ENCODE measurements around the gene SIM2.

SIM2 gene

DNA sequence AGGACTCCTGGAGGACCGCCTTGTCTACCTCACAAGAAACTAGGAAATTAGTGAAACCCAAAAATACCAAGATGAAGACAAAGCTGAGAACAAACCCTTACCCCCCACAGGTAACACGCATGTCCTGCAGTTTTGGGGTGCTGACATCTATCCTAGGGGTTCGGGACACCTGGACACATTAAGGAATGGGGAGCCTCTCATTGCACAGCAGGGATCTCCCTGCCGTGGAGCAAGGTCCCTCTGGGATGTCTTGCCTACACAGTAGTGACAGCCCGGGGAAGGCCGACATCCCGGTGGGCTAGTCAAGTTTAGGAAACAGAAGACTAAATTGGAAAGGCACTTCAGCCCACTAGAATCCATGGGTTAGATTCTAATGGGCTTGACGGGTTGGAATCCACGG is 44.5 kb downstream of the SIM2 start:
- DNase-seq: no peak

DNA sequence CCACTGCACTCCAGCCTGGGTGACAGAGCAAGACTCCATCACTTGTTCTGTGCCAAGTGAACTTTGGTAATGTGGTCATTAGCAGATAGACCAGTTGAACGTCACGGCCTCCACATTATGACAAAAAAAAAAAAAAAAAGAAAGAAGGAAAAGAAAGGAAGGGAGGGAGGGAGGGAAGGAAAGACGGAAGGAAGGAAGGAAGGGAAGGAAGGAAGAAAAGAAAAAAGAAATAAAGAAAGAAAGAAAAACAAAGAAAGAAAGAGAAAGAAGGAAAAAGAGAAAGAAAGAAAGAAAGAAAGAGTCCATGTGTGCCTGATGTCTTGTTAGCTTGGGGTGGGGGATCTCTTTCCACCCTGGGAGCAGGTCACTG is 45.3 kb downstream of the SIM2 start:
- DNase-seq: no peak

DNA sequence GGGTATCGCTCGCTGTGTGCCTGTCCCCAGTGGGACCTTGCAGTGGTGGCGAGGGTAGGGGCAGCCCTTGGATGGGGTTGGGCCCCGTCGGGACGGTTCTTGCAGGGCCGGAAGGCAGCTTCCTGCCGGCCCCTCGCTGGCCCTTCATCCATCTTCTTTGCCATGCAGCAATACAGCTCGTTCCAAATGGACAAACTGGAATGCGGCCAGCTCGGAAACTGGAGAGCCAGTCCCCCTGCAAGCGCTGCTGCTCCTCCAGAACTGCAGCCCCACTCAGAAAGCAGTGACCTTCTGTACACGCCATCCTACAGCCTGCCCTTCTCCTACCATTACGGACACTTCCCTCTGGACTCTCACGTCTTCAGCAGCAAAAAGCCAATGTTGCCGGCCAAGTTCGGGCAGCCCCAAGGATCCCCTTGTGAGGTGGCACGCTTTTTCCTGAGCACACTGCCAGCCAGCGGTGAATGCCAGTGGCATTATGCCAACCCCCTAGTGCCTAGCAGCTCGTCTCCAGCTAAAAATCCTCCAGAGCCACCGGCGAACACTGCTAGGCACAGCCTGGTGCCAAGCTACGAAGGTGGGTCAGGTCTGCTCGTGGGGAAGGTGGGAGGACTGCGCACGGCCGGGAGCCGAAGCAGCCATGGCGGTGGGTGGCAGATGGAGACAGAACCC is 45.8 kb downstream of the SIM2 start:
- DNase-seq: peak; percentile 69

DNA sequence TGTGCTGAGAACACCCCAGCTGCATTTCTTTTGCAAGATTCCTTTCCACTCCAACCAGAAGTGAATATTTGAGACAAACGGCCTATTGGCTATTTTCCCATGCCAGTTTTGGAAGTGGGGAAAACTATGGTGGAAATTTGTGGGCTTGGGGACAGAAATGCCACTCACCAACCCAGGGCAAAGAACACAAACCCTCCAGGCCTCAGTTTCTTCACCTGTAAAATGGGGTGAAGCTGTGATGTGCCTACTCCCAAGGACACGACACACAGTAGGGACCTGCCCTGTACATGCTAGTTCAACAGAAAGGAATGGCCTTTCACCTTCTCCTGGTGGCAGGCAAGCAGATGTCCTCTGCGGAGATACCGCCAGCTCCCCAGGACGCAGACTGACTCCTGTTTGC is 46.5 kb downstream of the SIM2 start:
- DNase-seq: no peak

DNA sequence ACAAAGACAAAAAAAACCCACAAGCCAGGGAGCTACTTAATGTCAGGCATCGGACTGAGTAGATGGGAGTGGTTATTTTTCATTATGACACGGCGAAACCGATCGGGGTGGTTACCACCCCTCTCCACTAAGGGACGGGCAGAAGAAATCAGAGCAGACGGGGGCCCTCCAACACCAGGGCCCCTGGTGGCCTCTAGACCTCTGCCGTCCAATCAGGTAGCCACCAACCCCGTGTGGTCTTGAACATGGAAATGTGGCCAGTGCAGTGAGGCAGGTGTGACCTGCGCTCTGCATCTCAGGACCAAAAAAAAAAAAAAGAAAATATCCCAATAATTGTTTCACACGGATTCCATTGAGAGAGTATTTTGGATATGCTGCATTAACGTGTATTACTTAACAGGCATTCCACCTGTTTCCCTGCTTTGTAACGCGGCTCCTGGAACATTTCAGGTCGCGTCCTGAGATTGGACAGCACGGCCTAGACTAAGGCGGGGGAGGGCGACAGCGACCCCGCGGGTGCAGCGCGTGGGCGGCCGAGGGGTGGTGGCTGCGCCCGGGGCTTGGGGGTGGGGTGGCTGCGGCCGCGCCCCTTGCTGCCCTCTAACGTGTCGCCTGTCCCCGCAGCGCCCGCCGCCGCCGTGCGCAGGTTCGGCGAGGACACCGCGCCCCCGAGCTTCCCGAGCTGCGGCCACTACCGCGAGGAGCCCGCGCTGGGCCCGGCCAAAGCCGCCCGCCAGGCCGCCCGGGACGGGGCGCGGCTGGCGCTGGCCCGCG is 48.3 kb downstream of the SIM2 start:
- DNase-seq: no peak

- DNase-seq: peak; percentile 35
Measured at GRCh38 chr21:36747815-36748383, 49.0 kb downstream of the SIM2 start.

GRCh38 chr21:36749935-36750575 is 51.1 kb downstream of the SIM2 start:
- DNase-seq: peak; percentile 11

DNA sequence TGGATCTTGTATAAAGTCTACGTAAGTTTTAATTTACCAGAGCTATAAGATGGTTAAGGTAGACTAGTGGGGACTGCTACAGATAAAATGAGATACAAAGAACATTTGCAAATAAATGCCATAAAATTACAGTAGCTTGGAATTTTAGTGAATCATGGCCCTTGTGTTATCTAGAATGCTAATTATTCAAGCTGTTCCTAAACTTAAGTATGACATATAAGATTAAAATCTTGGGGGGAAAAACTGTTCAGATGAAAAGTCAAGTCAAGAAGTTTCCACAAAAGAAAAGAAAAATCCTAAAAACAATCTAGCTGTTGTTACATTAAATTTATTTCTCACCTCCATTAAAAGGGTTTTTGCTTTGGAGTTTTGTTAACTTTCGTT is 51.7 kb downstream of the SIM2 start:
- no peak for DNase-seq

DNA sequence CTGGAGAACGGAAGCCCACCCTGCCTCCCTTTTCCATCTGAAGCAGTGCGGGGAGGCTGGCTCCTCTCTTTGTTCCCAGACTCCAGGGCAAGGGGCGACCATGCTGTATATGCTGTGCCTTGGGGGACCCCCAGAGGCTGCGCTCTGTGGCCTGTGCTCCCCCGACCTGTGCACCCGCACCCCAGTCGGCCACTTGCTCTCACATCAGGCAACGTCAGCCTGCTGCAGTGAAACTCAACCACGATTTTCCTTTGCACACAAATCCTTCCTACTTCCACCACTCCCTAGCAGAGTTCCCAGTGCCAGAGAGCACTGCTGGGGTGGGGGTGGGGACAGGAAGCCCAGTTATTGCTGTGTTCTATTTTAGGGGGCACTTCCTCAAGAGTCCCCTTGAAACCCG is 52.5 kb downstream of the SIM2 start:
- DNase-seq: no peak

GRCh38 chr21:36753556-36753955 is 54.6 kb downstream of the SIM2 start:
- DNase-seq: no peak

DNA sequence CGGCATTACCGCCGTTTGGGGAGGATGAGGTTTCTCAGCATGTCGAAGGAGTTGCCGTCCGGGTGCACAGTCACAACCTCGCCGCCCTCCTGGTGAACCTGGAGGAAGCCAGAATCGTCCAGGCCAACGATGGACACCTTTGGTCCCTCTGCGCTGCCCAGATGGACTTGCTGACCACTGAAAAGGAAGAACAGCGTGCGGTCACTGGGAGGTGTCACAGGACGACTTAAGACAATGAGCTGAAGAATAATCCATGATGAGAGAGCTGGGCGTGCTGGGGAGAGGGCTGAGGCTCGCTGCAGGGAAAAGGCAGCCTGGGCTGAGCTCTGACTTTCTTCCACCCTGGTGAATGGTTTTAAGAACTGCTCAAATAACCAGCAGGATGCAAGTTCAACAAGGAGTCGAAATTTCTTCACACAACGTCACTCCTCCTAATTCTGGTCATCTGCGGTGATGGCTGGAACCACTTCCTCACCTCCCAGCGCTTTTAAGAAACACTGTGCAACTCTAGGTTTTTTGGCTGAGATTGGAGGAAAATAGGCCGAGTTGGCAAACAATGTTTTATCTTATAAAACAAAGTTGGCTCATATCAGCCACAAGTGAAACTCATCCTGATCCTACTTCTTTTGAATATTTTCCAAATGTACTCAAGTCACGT is 55.5 kb downstream of the SIM2 start:
- DNase-seq: no peak

GRCh38 chr21:36756527-36756926 is 57.6 kb downstream of the SIM2 start:
- DNase-seq: peak; percentile 34

- no peak for DNase-seq
Measured at GRCh38 chr21:36757196-36757595, 58.3 kb downstream of the SIM2 start.

DNA sequence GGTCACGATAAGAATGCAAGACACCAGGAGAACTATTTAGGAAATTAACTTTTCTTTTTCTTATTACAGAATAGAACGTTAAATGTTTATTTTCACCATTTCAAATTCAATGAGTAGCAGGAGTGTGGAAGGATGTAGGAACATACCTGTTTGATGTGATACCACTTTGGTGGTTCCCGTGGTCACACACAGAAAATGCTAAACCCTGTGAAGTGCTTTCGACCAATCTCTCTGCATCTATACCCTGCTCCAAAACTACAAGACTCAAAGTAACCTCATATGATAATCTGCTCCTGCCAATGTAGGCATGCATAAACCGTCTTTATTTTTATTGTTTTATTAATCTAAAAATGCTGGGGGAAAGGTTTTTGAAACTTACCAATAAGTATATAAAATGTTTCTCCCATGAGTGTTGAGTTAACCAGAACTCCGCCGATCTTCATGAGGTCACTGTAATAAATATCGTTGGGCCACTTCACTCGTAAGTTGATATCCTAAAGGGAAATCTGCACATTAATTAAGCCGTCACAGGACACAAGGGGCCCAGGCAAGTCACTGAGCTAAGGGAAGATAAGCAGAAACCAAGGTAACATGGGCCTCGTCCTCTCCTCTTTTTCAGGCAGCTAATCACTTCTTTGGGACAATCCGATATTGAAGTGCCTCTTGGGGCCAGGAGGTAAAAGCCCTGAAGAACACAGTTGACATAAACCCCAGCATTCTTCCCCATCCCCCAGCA is 60.6 kb downstream of the SIM2 start:
- no peak for DNase-seq

DNA sequence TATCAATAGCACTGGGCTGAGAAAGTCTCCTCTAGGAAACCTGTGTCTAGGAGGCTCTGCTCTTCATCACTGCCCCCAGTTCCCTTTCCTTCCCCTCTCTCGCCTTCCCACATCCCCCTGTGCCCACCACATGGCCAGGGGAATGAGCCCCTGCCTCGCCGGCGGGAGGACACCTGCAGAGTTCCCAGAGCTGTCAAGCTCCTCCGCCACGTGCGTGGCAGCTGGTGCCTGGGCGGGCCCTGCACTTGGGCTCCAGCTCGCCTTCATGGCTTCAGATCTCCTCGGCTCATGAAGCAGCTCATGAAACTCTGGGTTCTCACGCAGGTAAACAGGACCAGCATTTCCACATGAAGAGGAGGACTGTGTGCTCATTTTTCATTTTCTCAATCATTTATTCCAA is 62.8 kb downstream of the SIM2 start:
- no peak for DNase-seq

GRCh38 chr21:36762642-36763041 is 63.7 kb downstream of the SIM2 start:
- DNase-seq: no peak

DNA sequence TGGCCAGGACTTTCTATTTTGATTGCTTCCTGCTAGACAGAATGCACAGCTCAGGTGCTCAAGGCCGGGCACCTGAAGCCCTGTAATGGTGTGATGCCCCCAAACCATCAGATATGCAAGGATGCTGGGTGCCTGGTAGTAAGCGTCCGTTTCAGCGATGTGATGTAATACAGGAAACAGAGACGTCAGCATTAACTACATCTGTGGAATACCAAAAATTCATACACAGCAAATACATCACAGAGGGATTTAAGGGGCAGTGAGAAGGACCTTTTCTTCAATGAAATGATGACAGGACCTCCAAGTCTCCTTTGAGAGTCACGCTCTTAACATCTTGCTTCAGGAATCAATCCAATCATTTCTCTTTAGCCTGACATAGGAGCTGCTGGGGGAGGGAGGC is 64.4 kb downstream of the SIM2 start:
- no peak for DNase-seq

DNA sequence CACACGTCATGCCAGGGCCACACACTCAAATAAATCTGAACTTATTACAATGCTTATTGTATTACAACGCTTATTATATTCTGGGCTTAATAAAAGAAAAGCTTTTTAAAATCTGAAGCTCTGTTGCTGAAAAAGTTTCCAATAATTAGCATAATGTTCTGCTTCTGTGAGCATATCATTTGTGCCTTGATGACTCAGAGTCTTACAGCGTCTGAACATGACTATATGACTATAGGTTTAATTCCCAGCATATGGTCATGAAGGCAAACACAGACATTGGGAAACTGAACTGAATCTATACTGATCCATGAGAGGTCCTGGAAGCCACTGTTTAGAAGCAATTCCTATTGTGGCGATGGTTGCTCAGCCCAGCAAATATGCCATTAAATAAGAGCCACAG is 66.3 kb downstream of the SIM2 start:
- no peak for DNase-seq

- no peak for DNase-seq
Measured at GRCh38 chr21:36766511-36766910, 67.6 kb downstream of the SIM2 start.

- no peak for DNase-seq
Measured at GRCh38 chr21:36767096-36767495, 68.2 kb downstream of the SIM2 start.

DNA sequence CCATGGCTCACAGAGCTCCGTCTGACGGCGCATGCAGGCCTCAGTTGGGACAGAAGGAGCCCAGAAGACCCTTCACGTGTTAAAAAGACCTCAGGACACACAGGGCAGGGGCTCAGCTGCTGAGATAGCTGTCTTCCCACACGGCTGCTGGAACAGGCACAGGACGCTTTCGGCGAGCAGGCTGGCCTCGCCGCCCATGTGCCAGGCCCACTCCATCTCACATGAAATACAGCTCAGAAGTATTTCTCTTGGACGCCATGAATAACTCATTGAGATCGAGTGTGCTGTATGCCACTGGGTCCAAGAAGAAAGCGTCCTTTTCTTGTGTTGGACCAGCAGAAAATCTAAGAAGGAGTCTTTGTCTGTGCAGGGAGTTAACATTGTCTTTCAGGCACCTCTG is 69.6 kb downstream of the SIM2 start:
- DNase-seq: no peak

DNA sequence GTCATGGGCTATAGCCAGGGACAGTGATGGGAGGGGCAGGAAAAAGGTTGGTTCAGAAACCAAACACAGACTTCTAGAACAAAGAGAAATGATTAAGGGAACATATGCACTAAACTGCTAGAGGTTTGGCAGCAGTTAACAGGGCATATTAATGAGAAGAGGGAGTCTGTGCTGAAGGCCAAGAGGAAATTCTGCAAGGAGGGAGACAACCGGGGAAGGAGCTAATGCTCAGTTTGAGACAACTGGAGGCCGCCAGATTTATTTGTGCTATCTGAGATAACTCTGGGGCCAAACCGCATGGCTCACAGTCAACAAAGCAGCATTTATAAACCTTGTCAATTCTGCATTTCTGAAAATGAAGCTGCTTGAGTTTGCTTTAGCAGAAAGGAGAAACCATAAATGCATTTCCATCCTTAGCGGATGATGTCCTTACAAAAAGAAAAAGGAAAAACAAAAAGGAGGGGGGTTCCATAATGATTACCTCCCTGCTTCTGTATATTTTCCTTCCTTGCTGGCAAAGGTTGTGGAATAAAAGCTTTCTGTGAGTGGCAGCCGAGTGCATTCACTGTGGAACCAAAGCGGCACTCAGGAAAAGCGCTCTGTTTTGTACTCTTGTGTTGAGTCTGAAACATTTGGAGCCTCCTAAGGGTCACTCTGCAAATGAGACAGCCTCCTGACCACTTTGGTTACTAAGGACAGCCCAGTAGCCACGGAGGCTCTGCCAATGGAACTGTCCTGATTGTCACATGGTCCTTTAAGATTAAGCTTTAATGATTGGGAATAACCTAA is 70.3 kb downstream of the SIM2 start:
- peak; percentile 68 for DNase-seq

Data from NCI-H2029 (cell line).